GM18868 (cell line): Measurements from ENCODE around the gene SF3A1.

Experiments
- ATAC-seq: cut with Tn5 transposase; IDR thresholded peaks from one replicate; pipeline ENCODE4 v1.9.1; 2021; ENCODE audit warnings: mild to moderate bottlenecking, moderate library complexity; ENCODE audit not compliant: unreplicated experiment

Gene SF3A1

DNA sequence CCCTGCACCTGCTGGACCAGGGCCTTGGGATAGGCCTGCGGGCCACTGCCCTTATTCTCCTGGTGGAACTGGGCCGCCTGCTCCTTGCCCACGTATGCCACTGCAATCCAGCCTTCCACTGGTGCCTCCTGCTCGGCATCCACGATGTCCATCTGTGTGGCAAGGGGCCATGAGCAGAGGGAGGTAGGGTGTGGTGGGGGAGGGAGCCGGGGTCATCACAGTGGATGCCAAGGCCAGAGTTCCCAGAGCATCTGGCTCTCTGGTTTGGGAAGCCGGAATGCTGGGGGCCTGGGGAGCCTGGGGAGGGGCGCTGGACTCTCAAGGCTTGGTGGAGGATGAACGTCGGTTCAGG, 29.9 kb upstream of the SF3A1 start:
- no peak for ATAC-seq

DNA sequence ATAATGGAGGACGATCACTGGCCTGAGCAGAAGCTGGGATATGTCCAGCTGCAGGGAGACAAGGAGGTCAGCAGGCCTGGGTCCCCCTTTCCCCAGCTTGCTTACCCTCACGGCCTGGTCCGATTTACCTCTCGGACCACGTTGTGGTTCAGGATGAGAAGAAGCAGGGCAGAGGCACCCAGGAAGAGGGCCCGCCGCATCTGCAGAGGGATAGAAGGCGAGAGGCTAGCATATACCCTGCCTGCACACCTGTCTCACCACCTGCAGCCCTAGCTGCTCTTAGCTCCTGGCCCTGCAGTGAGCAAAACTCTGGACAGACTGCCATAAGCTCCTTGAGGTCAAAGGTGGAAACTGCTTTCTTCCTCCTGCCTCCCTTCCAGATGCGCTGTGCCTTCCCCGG, 29.2 kb upstream of the SF3A1 start:
- no peak for ATAC-seq

DNA sequence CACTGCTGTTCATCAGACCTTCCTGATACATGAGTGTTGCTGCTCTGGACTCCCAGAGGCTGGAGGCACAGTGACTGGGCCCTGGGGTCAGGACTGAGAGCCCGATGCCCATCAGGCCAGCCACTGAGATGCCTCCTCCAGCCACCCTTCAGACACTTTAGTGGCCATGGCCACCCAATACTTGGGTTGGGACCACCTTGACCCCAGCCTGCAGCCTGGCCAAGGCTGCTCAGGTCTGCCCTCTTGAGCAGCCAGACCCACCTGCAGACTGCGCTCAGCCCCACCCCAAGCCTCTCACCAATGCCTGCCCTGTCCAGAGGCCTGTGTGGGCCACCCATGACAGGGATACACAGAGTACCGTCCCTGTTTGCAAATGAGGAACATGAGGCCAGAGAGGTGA, 26.4 kb upstream of the SF3A1 start:
- no peak for ATAC-seq

DNA sequence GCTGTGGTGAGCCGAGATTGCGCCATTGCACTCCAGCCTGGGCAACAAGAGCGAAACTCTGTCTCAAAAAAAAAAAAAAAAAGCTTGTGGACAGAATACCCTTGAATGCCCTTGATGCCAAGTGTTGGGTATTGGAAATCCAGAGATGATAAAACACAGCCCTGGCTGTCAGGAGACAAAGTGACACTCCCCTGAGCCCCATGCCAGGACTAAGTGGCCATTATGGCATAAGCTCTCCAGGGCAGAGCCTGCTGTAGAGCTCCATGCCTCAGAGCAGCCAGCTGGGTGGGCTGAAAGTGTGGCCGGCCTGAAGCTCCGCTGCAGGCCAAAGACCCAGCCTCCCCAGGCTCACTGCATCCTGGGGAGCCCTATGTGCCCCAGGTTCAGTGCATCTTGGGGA, 25.6 kb upstream of the SF3A1 start:
- ATAC-seq: no peak

DNA sequence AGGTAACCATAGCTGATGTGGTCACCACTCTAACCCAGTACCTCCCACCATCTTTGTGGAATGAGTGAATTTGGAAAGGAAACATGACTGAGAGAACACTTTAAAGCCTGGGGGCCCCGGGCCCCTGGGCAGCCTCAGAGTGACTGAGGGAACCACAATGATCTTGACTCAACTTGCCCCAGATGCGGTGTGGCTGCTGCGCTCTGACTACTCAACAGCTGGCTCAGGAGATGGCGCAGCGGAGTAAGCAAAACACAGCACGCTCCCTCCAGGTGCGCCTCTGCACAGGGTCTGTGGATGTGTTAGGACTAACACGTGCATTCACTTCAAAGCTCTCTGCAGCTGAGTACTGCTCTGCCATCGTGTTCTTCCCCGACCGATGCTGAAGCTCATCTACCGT, 24.6 kb upstream of the SF3A1 start:
- no peak for ATAC-seq

DNA sequence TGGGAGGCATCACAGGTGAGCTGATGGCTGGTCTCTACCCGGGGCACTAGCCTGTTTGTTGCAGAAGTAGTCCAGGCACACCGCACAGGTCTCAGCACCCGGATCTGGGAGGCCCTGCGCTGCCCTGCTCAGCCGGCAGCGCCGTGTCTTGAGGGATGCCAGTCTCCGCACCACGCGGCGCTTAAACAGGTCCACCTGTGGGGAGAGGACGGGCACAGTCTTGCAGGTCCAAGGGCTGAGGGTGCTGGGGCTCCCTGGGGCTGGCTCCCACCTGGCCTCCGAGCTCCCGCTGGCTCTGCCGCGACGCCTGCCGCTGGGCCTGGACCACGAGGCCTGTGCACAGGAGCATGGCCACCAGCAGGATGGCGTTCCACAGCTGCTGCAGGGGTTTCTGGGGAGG, 23.3 kb upstream of the SF3A1 start:
- no peak for ATAC-seq

DNA sequence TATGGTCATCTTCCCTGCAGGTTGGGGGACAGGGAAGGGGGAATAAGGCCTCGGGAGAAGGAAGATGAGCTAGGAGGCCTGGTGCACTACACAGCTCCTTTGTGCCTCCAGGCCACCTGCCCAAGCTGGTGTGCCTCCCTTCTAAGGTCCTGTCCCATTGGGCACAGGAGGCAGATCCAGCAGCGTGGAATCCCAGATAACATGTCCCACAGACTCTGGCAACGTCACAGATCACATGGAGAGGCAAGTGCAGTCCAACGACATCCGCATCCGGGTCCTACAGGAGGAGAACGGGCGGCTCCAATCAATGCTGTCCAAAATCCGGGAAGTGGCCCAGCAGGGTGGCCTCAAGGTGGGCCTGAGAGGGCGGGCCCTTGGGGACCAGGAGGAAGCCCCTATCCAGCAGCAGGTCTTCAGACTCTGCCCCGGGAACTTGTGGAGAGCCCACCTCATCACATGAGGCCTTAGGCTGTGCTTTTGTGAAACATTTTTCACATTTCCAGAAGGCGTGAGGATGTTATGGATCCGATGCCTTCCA, 18.7 kb upstream of the SF3A1 start:
- no peak for ATAC-seq

DNA sequence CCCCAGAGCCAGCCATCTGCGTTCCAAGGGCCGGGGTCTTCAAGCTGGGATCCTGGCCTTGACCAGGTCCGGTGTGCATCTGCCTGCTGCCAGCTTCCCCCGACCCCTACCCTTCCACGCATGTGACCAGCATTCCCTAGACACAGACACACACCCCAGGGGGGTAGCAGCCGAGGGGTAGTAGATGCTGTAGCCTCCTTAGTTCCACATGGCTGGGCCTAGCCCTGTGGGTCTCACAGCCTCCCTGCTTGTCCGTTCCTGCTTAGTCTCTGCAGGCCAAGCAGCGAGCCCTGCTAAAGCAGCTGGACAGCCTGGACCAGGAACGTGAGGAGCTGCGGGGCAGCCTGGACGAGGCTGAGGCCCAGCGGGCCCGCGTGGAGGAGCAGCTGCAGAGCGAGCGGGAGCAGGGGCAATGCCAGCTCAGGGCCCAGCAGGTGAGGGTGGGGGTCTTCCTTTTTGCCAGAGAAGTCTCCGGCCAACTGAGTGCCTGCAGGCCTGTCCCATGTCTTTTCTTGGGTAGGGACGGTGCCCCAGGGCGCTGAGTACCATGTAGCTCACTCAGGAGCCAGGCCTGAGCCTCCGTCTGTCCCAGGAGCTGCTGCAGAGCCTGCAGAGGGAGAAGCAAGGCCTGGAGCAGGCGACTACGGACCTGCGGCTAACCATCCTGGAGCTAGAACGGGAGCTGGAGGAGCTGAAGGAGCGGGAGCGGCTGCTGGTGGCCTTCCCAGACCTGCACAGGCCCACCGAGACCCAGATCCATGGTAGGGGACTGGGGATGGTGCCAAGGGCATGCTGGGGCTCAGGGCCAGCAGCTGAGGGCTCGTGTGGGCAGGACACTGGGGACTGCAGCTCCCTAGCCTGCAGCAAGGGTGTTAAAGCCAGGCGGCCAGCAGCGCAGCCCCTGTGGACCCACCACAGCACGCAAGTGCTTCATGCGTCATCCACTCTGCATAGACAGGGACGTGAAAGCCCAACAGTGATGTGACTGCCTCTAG, 16.9 kb upstream of the SF3A1 start:
- ATAC-seq: no peak

DNA sequence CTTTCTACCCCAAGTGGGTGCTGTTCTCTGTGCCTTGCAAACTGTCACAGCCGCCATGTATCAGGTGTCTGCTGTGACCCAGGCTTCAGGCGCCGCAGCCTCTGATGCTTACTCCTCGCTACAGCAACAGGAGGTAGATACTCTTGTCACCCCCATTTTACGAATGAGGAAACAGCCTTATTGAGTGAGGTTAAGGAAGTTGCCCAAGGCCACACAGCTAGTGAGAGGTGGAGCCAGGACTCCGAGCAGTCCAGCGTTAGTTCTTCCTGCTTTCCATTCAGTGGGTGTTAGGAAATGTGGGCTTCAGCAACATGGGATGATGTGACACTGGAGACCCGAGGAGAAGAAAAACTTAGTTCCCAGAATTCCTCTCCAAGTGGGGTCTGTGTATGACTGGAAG, 16.2 kb upstream of the SF3A1 start:
- no peak for ATAC-seq

DNA sequence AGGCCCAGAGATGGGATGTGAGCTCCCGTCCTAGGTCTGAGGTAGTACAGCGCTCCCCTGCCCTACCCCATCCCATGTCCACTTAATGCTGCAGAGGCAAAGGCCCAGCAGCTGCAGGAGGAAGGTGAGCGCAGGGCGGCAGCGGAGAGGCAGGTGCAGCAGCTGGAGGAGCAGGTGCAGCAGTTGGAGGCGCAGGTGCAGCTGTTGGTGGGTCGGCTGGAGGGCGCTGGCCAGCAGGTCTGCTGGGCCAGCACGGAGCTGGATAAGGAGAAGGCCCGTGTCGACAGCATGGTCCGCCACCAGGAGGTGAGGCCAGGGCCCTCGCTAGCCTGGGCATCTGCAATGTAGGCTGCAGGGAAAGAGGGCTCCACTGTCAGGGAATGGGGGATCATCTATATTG, 15.3 kb upstream of the SF3A1 start:
- no peak for ATAC-seq

DNA sequence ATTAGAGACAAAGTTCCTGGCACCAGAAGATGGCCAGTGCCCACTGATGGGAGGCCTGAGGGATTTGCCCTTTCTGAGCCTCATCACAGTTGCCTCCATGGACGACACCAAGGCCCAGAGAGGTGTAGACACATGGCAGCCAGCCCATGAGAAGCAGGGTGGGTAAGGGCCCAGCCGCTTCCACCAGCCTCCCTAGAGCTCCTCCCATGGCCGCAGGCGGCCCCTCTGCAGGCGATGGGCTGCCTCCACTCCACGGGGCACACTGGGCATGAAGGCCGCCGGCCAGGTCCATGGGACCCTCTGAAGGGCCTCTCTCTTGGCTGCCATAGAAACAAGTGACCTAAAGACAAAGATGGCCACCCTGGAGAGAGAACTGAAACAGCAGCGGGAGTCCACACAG, 14.6 kb upstream of the SF3A1 start:
- ATAC-seq: no peak

DNA sequence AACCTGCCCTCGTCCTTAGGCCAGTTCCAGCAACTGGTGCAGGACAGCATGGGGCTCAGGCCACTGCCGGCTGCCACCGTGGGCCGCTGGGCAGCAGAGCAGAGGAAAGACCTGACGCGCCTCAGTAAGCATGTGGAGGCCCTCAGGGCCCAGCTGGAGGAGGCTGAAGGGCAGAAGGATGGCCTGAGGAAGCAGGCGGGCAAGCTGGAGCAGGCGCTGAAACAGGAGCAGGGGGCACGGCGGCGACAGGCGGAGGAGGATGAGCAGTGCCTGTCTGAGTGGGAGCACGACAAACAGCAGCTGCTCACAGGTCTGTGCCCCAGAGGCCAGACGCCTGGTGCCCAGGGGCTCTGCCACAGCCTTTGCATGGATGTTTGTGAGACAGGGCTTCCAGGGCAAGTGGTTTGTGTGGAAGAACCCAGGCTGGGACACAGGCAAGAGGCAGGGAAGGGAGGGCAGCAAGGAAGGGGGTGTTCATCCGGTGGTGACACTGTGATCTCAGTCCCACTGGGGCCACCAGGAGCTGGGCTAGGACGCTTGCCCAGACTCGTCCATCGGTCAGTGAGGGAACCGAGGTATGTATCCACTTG, 14.0 kb upstream of the SF3A1 start:
- ATAC-seq: no peak

DNA sequence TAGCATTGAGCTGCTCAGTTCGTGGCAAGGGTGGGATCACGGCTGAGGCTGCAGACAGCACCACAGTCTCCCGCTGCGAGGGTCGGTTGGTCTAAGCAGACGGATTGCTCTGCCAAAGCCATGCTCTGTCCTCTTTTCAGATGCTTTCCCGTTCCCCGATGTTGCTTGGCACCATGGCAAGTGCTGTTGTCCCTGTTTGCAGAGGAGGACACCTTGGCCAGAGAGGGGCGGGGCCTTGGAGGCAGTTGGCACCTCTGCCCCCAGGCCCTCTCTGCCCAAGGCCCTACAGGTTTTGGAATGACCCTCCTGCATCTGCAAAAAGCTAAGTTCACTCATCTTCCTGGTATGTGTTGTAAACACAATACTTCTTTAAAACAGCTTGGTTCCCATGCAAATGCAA, 11.7 kb upstream of the SF3A1 start:
- ATAC-seq: no peak

DNA sequence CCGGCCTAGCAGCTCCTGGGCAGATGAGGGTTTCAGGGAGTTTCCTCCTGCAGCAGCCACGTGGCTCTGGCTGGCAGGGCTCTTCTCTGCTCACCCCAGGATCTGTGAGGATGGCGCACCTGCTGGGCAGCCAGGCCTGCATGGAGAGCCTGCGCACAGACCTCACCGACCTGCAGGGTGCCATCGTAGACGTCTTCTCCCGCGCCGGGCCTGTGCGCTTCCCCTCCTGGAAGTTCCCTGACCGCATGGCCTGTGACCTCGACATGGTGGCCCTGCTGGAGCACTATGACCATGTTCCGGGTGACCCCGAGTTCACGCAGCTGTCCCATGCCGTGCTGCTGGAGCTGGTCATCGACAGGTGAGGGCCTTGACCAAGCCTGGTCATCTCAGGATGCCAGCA, 9.2 kb upstream of the SF3A1 start:
- no peak for ATAC-seq

DNA sequence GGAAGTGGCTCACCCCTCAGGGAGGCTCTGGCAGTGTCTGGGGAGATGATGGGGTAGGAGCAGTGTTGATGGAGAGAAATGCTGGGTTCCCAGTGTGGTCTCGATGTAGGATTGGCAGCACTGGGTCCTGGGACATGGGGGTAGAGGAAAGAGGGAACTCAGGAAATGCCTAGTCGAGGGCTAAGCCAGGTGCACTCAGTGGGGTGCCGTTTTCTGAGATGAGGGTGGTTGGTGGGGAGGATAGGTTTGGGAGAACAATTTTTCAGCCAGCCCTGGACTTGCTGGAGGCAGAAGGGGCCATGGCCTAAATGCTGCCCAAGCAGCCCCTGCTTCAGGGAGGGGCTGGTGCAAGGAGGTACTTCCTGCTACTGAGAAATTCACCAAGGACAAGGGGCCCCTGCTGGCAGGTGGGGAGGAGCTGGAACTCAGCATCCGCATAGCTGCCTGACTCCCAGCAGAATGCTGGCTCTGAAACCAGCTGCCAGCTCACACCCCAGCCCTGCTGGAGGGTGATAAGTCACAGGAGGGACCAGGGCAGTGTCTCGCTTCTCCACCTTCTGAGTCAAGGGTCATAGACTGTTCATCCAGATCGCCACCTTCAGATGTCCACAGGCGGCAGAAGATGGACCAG, 6.1 kb upstream of the SF3A1 start:
- ATAC-seq: no peak

DNA sequence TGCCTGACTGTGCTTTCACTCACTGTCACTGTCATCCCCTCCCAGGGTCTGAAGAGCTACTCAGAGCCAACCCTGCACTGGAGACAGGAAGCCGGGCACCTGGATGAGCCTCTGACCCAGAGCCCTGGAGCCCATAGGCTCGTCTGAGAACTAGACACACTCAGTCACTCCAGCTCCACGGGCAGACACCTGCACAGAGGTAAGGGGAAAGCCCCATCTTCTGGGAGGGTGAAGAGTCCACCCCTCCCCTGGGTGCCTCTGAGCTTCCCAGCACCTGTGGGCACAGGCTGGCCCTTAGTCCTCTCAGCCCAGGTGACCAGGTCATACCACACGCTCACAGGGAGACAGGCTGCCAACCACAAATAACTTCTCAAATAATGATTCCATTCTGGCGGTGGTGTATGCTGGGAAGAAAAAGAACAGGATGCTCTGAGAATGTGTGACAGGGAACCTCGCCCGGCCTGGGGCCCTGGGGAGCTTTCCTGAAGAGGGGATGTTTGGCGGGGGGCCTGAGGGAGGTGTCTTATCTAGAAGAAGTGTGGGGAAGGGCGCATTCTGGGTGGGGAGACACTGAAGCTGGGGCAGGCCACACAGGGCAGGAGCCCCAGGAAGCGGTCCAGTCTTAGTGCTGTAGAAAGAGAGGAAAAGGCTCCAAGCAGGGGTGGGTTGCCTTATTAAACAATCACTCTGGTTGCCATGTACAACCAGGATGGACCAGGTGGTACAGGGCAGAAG, 5.4 kb upstream of the SF3A1 start:
- ATAC-seq: no peak

DNA sequence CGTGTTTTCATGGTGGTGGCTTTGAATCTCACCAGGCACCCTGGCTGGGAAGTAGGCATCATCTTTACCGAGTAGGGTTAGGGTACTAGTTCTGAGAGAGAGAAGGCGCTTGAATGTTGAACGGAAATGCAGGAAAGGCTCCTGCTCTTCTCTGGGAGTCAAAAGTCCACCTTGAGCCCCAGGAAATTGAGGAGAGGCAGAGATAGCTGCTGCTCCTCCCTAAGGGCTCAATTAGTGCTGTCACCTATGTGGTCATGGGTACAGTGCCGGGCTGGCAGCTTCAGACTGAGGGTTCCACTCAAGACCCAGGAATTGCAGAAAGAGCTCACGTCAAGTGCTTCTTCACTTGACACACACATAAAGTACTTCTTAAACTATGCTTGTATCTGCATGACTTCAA, 1.8 kb upstream of the SF3A1 start:
- no peak for ATAC-seq

DNA sequence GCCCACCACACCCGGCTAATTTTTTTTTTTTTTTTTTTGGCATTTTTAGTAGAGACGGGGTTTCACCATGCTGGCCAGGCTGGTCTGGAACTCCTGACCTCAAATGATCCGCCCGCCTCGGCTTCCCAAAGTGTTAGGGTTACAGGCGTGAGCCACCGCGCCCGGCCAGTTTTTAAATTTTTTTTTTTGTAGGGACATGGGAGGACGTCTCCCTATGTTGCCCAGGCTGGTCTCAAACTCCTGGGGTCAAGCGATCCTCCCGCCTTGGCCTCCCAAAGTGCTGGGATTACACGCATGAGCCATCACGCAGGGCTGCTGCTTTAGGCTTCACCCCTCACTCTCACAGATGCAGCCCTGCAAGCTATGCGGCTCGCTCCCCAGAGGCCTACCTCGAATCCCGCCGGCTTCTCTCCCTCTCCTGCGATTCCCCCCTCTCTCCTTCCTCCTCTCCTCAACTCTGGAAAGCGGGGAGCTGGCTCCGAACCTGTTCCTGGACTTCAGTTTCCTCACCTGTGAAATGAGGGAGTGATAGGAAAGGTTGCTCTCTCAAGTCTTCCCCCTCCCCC, 1.0 kb upstream of the SF3A1 start:
- ATAC-seq: no peak

DNA sequence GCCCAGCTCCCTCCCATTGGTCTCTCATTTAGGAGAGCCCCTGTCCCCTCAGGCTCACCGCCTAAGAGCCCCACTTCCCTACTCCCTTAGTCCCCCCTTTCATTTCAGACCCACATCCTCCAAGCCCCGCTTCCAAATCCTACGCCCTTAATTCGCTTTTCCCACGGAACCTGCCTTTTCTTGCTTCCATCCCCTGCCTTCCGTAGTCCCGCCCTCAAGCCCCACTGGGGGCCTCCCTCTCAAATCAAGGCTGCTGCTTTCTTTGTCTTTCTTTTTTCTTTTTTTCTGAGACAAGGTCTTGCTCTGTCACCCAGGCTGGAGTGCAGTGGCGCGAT, 509 bp upstream of the SF3A1 start:
- no peak for ATAC-seq

DNA sequence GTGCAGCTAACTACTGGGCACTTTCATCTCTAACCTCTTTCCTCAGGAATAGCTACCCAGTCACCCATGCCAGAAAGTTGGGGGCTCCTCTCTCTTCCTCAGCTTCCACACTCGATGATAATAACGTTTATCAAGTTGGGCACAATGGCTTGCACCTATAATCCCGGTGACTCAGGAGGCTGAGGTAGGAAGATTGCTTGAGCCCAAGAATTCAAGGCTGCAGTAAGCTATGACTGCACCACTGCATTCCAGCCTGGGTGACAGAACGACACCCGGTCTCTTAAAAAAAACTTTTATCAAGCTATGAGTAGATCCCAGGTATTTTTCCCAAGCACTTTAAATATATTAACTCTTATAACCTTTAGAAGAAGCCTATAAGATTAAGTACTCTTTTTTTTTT, 2.0 kb downstream of the SF3A1 start:
- ATAC-seq: no peak

DNA sequence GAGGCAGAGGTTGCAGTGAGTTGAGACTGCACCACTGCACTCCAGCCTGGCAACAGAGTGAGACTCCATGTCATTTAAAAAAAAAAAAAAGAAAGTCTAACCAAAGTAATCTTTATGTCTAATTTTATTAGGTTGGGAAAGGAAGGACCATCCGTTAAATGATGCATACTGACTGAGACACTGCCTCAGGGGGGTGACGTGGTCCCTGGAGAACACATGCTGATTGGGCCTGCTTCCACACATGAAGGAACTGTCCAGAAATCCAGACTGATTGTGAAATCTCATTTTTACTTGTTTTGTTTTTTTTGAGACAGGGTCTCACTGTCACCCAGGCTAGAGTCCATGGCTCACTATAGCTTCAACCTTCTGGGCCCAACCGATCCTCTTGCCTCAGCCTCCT, 5.5 kb downstream of the SF3A1 start:
- ATAC-seq: no peak
